Fibroblast of skin of left biceps (primary cell): ENCODE results near the gene SERPINB3.
"Not testable (repeated sequence)": the region's sequence is repeated elsewhere in the genome, so short reads cannot be mapped to it uniquely, and the experiment has no call there.

Experiments used
- DNase-seq, 2 experiments: peaks; one replicate each; pipeline ENCODE4 v3.0.0-alpha.2; 2013; ENCODE audit warnings: low read depth in 2 of 2

SERPINB3 gene

DNA sequence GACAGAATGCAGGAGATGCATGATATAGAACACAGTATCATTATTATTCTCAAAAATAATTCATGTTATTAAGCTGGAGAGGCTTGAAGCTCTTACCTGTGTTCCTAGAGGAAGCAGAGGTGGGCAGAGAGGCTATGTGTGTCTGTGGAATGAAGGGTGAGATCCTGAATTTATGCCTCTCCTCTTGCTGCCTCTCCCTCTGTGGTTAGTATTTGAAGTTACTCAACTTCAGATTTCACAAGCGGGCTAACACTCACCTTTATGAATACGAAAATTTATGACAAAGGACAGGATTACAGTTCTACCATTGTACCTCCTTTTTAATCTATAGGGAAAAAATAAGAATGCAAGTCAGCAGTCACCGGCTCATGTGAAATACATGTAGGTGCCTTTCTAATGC is at the start of gene SERPINB3:
SERPINB3 (minus strand) TSS at position 144 of the 400 bp plus-strand sequence. CDS start 677 bp downstream, outside the sequence.
- not testable (repeated sequence) for DNase-seq

DNA sequence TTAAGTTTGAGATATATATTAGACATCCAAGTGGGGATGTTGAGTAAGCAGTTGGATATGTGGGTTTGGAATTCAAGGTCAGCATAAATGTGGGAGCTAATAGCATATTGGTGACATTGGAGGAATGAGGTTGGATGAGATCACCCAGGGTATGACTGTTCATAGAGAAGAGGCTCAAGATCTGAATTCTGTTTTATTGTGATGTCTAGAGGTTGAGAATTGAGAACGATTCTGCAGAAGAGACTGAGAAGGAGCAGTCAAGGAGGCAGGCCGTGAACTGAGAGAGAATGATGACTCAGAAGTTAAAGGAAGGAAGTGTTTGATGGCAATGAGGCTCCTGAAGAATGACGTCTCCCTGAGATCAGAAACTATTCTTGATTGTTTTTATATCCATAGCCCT is 47.0 kb upstream of the SERPINB3 start:
- DNase-seq, result peak; percentile 49 to 53

DNA sequence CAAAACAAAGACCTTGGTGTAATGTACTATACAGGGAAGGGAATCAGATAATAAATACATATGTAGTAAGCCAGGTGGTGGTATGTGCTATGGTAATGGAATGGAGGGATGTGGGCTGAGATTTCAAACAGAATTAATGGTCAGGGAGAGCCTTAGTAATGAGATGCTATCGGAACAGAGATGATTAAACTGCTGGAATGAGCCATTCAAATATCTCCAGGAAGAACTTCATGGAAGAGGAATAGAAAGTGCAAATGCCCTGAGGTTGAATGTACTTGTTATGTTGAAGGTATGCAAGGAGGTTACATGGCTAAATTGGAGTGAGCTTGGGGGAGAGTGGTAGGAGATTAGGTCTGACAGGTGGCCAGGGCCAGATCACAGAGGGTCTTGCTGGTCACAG is 46.1 kb upstream of the SERPINB3 start:
- no peak for DNase-seq

DNA sequence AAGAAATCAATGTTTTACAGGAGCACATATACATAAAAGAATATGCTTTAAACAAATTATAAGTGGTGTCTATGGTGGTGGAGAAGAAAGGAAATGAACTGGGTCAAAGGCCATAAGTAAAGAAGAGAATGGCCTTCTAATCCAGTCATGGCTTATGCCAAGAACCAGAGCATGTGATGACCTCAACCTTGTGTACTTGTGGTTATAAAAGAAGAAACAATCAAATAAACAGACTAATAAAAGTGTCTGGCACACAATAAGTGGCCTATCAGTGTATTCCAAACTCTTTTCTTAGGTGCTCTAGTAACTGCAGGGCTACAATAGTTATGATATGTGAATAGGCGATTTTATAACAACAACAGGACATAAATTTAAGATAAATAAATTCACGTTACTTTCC is 43.7 kb upstream of the SERPINB3 start:
- no peak for DNase-seq

DNA sequence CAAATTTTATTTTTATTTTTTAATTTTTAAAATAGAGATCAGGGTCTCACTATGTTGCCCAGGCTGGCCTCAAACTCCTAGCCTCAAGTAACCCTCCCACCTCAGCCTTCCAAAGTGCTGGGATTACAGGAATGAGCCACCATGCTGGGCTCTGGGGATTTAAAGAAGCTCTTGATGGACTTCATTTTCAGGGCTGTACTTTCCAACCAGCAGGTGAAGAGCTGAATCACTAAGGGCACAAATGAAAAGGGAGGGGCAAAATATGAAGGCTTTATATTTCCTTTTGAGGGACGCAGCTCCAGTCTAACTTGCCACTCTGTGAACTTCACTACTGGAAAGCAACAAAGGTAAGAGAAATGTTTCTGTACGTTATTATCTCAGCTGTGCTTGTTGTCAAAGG is 41.0 kb upstream of the SERPINB3 start, which contains the start of gene SERPINB11:
SERPINB11 (plus strand) TSS at position 301 of the 400 bp plus-strand sequence. CDS start 7,234 bp downstream, outside the sequence.
- no peak for DNase-seq

DNA sequence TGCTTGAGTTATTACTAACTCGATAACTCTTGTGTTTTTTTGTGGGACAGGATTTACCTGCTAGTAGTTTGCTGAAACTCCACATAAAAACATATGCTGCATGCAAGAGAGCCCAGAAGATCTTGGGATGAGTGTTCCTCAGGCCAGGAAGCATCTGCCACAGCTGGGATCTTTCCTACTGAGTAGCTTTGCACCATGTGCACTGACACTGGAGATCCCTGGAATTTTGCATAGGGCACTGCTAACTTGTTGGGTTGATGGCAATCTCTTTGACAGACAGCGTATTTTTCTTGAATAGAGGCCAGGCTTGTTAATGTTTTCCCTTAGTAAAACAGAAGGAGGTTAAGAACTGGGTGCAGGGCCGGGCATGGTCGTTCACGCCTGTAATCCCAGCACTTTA is 40.3 kb upstream of the SERPINB3 start:
- DNase-seq, result no peak

DNA sequence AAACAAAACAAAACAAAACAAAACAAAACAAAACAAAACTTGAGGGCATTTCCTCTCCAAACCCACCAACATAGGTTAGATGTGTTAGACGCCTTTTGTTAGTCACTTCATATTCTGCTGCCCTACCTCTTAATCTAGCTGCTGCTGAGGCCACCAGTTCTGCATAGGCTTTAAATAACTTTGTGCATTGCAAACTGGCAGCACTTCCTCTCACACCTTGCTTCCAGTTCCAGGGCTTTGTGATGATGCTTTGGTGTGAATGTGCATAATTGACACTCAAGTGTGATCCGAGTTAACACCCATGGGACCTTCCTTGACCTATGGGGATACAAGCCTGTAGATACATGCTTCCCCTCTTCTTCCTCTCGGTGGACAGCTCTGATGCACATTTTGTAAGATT is 38.8 kb upstream of the SERPINB3 start:
- no peak for DNase-seq

DNA sequence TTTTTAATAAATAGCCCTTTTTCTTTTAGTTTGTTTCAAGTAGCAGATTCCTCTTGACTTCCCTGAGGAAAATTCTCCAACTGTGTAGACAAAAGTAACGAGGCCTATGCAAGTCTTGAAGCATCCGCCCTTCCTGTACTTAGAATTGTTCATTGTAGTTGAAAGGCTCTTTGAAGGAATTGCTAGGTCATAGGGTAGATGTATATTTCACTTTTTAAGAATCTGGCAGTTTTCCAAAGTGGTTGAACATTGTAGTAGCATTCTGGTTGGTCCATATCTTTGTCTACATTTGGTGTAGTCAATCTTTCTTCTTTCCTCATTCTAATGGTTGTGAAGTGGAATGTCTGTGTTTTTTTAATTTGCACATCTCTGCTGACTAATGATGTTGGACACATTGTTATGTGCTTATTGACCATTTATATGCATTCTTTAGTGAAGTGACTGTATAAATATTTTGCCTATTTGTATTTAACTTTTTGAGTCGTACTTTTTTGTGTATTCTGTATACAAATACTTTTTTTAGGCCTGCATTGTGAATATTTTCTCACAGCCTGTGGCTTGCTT is 35.5 kb upstream of the SERPINB3 start:
- peak in 1 of 2 experiments; percentile 26 for DNase-seq

DNA sequence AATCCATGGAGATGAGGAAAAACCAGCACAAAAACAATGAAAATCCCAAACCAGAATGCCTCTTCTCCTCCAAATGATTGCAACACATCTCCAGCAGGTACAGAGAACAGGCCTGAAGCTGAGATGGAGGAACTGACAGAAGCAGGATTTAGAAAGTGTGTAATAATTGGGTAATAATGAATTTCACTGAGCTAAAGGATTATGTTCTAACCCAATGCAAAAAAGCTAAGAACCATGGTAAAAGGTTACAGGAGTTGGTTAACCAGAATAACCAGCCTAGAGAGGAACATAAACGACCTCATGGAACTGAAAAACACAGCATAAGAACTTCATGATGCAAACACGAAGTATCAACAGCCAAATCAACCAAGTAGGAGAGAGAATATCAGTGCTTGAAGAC is 27.4 kb upstream of the SERPINB3 start:
- DNase-seq, result no peak

DNA sequence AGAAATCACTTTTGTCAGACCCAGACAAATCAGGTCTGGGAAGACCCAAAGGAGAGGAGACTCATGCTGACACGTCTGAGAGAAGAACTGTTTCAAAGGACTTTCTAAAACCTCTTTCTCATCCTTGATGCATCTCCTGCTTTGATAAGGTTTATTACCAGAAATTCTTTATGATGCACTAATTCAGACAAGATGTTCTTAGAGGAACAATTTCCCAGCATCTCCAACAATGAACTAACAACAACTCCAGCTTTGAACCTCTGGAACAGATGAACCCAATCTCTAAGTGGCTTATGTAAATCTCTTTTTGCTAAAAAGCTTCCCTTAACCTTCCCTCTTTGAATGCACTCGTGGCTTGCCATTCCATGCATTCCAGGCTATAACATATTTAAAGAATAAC is 25.2 kb upstream of the SERPINB3 start:
- DNase-seq, result peak in 1 of 2 experiments; percentile 34

DNA sequence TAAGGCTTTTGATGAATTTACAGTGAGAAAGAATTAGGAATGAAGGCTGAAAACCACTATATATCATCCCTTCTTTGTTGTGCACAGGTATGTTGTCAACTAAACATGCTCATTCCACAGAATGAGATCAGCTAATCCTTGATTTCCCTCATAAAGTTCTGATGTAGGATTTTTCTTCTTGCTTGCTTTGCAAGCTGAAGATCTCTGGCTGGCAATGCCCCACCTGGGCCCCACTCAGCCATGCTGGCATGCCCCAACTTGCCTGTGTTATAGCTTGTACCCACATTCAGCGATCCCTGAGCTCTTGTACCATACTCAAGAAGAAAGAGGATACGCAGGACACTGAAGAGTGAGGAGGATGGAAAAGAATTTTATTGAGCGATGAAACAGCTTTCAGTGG is 23.0 kb upstream of the SERPINB3 start:
- DNase-seq, result no peak

DNA sequence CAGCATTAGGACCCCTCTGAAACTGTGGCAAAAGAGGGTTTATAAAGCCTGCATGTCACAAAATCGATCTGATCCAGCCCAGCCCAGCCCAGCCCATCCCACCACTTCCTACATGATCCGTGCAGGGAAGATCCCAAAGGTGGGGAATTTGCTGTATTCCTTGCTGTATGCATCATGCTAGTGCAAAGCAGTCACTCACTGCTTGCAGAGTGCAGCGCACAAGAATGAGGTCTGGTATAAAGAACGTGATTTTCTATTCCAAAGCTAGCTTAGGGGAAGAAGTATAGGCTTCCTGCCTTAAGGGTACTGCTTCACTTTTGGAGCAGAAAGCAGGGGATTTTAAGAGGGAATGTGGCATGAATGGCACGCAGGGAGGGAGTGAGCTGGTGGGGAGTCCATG is 22.2 kb upstream of the SERPINB3 start:
- no peak for DNase-seq

DNA sequence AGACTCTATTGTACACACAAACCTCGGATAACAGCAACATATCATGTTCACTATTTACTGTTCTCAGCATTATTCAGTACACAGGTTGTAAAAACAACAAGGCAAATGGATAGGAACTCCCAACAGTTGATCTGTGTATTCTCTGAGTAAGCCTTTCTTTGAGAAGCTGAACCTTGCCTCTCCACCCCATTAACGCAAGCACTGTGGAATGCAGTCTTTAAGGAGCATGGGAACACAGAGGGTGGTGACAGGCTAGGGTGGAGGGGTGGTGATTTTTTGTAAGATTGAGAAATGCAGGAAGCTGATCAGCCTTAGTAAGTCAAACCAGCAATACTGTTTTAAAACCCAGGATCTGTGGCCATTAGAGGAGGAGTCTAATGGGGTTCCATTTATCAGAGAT is 21.5 kb upstream of the SERPINB3 start:
- DNase-seq, result peak; percentile 90 to 91

DNA sequence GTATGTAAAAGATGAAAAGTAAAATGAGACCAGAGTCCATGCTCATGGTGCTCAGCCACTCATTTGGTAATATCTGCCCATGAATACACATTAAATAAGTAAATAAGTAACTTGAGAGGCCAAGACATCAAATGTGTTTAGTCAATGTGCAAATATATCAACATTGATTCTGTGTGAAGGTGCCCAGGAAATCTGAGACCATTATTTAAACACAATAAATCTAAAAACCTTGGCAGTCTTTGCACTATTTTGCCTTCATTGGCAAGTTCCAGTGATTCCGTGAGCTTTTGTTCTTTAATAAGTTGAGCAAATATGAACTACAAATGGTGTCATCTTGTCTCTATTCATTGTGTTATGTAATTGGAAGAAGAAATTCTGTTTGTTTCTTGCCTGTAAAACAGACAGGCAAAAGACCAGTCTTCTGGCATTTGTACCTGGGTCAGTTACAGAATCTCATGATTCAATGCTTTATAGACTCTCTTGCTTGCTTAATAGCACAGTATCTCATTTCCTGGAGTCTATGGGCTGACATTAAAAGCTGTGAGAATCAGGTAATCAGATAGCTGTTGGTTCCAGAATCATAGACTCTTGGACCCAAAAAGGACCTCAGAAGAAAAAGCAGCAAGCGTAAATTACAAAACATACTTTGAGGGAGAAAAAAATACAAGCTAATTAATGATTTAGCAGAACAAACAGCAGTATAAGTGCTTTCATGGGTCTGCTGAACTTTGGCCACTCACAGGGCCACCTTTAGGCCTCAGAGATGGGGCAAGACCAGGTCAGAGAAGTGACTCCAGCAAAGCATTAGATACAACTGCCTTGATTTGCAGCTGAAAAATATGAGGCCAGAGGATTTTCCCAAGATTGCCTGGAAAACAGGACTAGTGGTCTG is 20.0 kb upstream of the SERPINB3 start:
- no peak for DNase-seq

DNA sequence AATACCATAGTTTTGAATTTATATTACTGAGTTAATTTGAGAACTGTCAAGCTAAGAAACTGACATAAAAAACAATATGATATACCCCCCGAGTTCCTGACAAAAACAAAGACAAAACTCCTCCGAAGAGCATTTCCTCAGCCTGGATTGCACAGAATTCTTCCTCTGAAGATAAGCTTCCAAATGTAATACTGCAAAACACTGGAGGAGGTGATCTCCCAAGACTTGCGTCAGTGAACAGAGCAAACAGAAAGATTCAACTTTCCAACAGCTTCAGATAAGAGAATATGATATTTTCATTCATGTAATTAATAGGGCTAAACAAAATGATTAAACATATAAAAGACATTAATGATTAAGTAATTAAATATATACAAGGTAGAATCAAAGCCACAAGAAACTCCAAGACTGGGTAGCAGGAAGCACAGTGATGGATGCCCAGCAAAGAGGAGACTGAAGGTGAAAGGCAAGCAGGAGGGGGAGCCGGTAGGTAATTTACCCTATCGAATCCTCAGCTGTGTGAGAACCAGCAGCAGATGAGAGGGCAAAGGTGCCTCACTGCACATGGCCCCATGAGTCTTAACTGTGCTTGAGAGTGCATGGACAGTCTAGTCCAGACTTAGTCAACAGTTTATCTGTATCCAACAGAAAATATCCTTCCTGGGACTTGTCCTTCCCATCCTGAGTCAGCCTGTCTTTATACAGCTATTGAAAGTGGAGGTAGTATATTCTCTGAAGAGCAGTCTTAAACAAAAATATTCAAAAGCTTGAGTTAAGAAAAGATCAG is 18.3 kb upstream of the SERPINB3 start:
- no peak for DNase-seq

DNA sequence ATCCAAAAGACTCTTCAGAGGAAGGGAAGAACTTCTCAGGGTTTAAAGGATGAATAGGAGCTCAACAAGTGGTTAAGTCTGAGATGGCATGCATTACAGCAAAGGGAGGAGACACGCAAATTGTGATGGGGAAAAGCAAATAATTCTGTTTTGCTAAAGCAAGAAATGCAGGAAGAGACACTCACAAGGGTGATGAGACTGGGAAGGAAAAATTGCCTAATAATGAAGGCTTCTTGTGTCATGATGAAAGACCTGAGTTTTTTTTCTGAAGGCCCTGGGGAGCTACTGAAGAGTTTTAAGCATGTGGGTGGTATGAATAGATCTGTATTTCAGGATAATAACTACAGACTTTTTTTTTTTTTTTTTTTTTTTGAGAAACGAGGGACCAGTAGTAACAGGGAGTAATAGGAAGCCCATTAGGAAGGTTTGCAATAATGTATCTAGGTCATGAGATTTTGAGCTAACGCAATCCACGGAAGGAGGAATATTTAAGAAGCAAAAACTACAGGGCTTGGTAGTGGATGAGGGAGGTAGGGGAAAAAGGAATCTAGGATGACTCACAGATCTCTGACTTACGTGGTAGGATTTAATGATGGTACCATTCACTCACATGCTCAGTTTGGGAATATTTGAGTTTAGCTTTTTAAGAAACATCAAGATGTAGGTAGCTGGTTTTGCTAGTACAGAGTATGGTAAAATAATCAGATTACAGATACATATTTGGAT is 16.0 kb upstream of the SERPINB3 start:
- DNase-seq, result no peak

DNA sequence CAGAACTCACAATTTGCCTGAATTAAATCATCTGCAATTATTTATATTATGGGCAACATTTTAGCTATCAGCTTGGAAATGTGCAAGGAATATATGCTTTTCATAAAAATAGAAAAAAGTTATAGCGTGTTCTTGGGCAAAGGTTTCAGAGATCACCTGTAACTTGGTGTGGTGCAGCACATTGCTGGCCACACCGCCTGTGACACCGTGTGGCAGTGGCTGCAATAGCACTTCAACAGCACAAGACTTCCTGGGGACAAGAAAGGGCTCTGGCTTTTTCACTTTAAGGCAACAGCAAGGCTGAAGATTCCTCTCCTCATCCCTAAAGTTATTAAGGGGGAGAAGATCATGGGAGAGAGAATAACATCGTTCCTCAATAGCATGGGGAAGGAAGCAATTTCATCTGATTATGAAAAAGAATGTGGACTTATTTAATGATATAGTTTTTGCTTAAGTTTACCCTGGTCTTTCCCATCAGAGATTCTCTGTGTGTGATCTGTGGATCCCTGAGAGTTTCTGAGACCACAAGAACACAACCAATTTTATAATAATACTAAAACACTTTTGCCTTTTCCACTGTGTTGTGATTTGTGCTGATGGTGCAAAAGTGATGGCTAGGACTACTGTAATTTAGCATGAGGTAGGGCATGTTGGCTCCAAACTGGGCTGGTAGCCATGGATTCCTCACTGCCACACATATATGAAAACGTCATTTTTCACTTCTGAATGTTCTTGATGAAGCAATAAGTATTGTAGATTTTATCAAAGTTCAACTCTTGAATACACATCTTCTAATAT is 15.0 kb upstream of the SERPINB3 start:
- DNase-seq, result no peak

DNA sequence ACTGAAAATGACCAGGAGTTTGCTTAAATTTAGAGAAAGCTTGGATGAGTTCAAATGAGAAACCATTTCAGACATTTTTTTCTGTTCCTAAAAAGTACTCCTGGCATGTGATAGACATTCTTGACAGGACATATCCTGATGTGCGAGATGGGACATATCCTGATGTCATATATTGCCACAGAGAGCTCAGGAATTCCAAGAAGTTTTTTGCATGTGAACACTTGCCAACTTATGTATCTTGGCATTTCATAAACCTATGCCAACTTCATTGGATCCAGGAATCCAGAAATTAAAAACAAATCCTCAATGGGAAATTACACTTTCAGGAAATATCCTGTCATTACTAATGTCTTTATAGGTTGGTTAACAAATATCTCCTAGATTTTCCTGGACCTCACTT is 2.9 kb upstream of the SERPINB3 start:
- no peak for DNase-seq

DNA sequence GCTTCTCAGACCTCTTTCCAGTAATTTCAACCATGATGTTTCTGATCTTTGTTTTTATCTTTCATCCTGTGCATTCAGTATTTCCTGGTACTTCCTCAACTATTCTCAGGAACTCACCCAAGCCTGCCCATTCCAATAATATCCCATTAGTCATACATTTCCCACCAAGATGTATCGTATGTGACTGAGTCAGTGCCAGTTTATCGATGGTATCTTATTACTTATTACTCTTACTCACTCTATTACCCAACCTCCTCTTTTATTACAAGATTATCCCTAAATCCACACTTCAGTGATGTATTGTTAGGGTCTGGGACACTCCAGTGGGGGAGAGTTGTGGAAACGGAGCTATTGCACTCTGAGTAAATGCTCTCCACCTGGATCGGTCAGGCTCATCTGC is 2.8 kb downstream of the SERPINB3 start:
- DNase-seq, result not testable (repeated sequence)

DNA sequence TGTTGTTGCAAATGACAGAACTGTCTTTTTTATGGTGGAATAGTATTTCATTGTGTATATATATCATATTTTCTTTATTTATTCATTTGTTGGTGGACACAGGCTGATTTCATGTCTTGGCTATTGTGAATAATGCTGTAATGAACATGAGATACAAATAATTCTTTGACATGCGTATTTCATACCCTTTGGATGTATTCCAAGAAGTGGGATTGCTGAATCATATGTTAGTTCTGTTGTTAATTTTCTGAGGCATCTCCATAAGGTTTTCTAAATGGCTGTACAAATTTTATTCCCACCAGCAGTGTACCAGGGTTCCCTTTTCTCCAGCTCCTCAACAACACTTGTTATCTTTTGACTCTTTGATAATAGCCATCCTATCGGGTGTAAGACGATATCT is 11.4 kb downstream of the SERPINB3 start:
- peak; percentile 62 to 70 for DNase-seq

DNA sequence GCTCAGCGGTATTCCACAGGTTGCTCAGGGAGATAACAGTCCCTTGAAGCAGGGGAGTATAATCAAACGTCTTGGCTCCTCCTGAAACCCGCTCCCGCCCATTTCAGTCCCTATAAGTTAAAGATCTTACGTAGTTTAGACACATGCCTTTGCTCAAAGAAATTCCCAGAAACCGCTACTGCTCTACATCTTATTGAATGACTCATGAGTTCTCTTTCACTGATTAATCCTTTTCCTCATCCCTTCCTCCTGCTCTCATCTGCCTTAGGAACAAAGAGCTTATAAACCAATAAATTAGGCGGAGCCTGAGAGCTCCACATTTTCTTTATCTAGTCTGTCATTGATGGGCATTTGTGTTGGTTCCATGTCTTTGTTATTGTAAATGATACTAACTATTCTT is 13.5 kb downstream of the SERPINB3 start:
- peak; percentile 30 to 37 for DNase-seq
